Trophoblast cell (in vitro differentiated cells and primary cell): Measurements from ENCODE around the gene STK16. TPM values are rescaled to one million over a fixed set of nuclear protein-coding genes. Genes with fewer than 3 reads are reported as not detected.

Source experiments
- DNase-seq, 2 donors: peaks; one replicate each; pipeline ENCODE4 v3.0.0-alpha.2; 2016
- H2AFZ ChIP-seq: 2 replicates; pipeline ENCODE4 v1.6.1; 2013; ENCODE audit warnings: low read length, moderate library complexity, mild to moderate bottlenecking; ENCODE audit not compliant: insufficient read depth, poor library complexity
- H2AK5ac ChIP-seq: 2 replicates; pipeline ENCODE4 v1.6.1; 2013; ENCODE audit warnings: mild to moderate bottlenecking, low read length
- H2BK120ac ChIP-seq: 2 replicates; pipeline ENCODE4 v1.6.1; 2013; ENCODE audit warnings: low read length, mild to moderate bottlenecking, moderate library complexity; ENCODE audit not compliant: insufficient read depth, poor library complexity
- H2BK12ac ChIP-seq: 2 replicates; pipeline ENCODE4 v1.6.1; 2013; ENCODE audit warnings: mild to moderate bottlenecking, low read length, moderate library complexity
- H2BK5ac ChIP-seq: 2 replicates; pipeline ENCODE4 v1.6.1; 2013; ENCODE audit warnings: low read length, low read depth, moderate library complexity, mild to moderate bottlenecking; ENCODE audit not compliant: poor library complexity
- H3K14ac ChIP-seq: 2 replicates; pipeline ENCODE4 v1.6.1; 2013; ENCODE audit warnings: mild to moderate bottlenecking, low read length
- H3K18ac ChIP-seq: 2 replicates; pipeline ENCODE4 v1.6.1; 2013; ENCODE audit warnings: mild to moderate bottlenecking, low read length
- H3K23ac ChIP-seq: 2 replicates; pipeline ENCODE4 v1.6.1; 2013; ENCODE audit warnings: low read length
- H3K27ac ChIP-seq: 2 replicates; pipeline ENCODE4 v1.5.1; 2013; ENCODE audit warnings: low read depth, mild to moderate bottlenecking, inconsistent platforms, low read length, moderate library complexity
- H3K27me3 ChIP-seq: 2 replicates; pipeline ENCODE4 v1.6.1; 2013; ENCODE audit warnings: inconsistent platforms, mild to moderate bottlenecking, low read length, moderate library complexity; ENCODE audit not compliant: insufficient read depth
- H3K36me3 ChIP-seq, 2 experiments: 1 replicate in 1 of 2; 2 replicates in 1 of 2; pipeline ENCODE4 v1.6.1; 2013; ENCODE audit warnings: low read length in 2 of 2, mild to moderate bottlenecking in 2 of 2, moderate library complexity in 1 of 2; ENCODE audit not compliant: insufficient read depth in 2 of 2, control insufficient read depth in 1 of 2
- H3K4ac ChIP-seq: 2 replicates; pipeline ENCODE4 v1.6.1; 2013; ENCODE audit warnings: low read depth, mild to moderate bottlenecking, low read length, moderate library complexity
- H3K4me1 ChIP-seq, 2 experiments: 1 replicate in 1 of 2; 2 replicates in 1 of 2; pipeline ENCODE4 v1.6.1; 2013; ENCODE audit warnings: low read length in 2 of 2, mild to moderate bottlenecking in 2 of 2, moderate library complexity in 1 of 2; ENCODE audit not compliant: insufficient read depth in 2 of 2, control insufficient read depth in 1 of 2
- H3K4me2 ChIP-seq: 2 replicates; pipeline ENCODE4 v1.6.1; 2013; ENCODE audit warnings: inconsistent platforms, mild to moderate bottlenecking, low read length, moderate library complexity
- H3K4me3 ChIP-seq: 2 replicates; pipeline ENCODE4 v1.5.1; 2013; ENCODE audit warnings: mild to moderate bottlenecking, low read depth, low read length, inconsistent platforms
- H3K79me1 ChIP-seq: one replicate; pipeline ENCODE4 v1.6.1; 2013; ENCODE audit warnings: low read length
- H3K79me2 ChIP-seq: 2 replicates; pipeline ENCODE4 v1.6.1; 2013; ENCODE audit warnings: low read length, mild to moderate bottlenecking; ENCODE audit not compliant: control insufficient read depth, insufficient read depth, poor library complexity
- H3K9ac ChIP-seq: 2 replicates; pipeline ENCODE4 v1.6.1; 2013; ENCODE audit warnings: mild to moderate bottlenecking, low read length
- H3K9me3 ChIP-seq: 2 replicates; pipeline ENCODE4 v1.6.1; 2013; ENCODE audit warnings: low read depth, mild to moderate bottlenecking, control low read depth, inconsistent platforms, low read length; ENCODE audit not compliant: insufficient read depth
- H4K12ac ChIP-seq: 2 replicates; pipeline ENCODE4 v1.6.1; 2013; ENCODE audit warnings: low read depth, mild to moderate bottlenecking, low read length, moderate library complexity
- H4K8ac ChIP-seq: 2 replicates; pipeline ENCODE4 v1.6.1; 2013; ENCODE audit warnings: low read depth, mild to moderate bottlenecking, low read length, moderate library complexity
- H4K91ac ChIP-seq: one replicate; pipeline ENCODE4 v1.6.1; 2013; ENCODE audit warnings: low read depth, mild to moderate bottlenecking, low read length, moderate library complexity
- WGBS: extraction: QIAGEN DNeasy Blood & Tissue Kit; methylation state at CpG from one replicate; pipeline ENCODE4 v1.1.7; 2013; ENCODE audit warnings: missing lambda C conversion rate; ENCODE audit not compliant: insufficient read length, insufficient coverage; ENCODE audit errors: extremely low coverage; 5-methylcytosine and 5-hydroxymethylcytosine counted together
- polyA plus RNA-seq: library from polyadenylated mRNA; stranded (reverse); fragments of 200-250 nt; gene quantifications from 2 replicates; pipeline ENCODE4 v1.2.3, GENCODE V29; 2013

STK16 gene, protein sequence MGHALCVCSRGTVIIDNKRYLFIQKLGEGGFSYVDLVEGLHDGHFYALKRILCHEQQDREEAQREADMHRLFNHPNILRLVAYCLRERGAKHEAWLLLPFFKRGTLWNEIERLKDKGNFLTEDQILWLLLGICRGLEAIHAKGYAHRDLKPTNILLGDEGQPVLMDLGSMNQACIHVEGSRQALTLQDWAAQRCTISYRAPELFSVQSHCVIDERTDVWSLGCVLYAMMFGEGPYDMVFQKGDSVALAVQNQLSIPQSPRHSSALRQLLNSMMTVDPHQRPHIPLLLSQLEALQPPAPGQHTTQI
- 11.7 and 13.6 TPM in 2 replicates for polyA plus RNA-seq

DNA sequence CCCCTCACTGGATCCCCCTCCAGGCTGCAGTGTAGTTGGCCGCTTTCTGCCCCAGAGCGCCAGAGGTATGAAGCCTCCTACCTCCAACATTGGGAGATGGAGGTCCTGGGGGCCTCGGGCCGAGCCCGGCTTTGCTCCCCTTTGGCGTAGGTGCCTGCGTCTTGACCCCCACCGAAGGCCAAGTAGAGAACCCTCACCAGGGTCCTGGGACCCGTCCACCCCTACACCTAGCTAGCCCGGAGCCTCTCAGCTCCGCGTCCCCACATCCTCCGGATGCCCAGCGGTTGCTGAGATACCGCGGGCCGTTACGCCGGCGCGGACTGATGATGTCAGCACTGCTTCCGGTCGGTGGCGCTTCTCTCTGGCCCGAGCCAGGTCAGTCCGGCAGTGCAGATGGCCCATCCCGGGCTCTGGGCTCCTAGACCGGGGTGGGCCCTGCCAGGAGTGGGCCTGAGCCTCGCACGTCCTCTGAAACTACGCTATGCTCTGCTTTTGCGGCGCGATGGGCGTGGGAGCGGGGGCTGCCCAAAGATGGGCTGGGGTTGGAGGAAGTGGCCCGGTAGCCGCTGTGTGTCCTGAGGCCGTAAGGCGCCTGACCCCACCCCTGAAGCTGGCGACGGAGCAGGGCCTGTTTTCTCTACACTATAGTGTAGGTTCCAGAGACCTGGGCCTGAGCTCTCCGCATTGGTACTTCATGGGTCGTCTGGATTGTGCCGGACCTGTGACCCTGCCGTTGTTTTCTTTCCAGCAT is at the start of gene STK16, which contains the start of gene GLB1L:
STK16 (plus strand) TSS at position 332 of the 751 bp plus-strand sequence. CDS start 521 bp downstream, outside the sequence.
GLB1L (minus strand) TSS at position 297 of the 751 bp plus-strand sequence. CDS start 1,871 bp downstream, outside the sequence.
- Histone ChIP-seq H4K12ac (peak within 1 kb of the TSS; percentile 82), H2BK120ac (peak within 1 kb of the TSS; percentile 50), H2AFZ (peak within 1 kb of the TSS; percentile 50), H3K27me3 (no peaks in the 10 kb centered on the region), H3K9me3 (no peaks in the 10 kb centered on the region), H3K27ac (peak within 1 kb of the TSS; percentile 42), H3K18ac (peak within 1 kb of the TSS; percentile 97), H3K4me3 (peak within 1 kb of the TSS; percentile 96), H4K91ac (peak within 1 kb of the TSS; percentile 78), H2BK12ac (no peak within 1 kb of the TSS), H3K4me1 (peaks cover 12 to 17% of the 10 kb centered on the region in 2 experiments), H3K4me2 (peak within 1 kb of the TSS; percentile 68), H3K79me2 (peaks cover 4% of the 10 kb centered on the region), H2BK5ac (peak within 1 kb of the TSS; percentile 68), H3K14ac (peak within 1 kb of the TSS; percentile 81), H3K4ac (peak within 1 kb of the TSS; percentile 81), H2AK5ac (peak within 1 kb of the TSS; percentile 67), H3K23ac (no peak within 1 kb of the TSS), H3K79me1 (peaks cover 9% of the 10 kb centered on the region), H3K36me3 (peaks cover 8 to 13% of the 10 kb centered on the region in 2 experiments), H4K8ac (peak within 1 kb of the TSS; percentile 93), H3K9ac (peak within 1 kb of the TSS; percentile 97)
- DNase-seq, result peak; percentile 95 to 97
- WGBS, result no CpG with 5 or more reads among the region's 46 CpGs

DNA sequence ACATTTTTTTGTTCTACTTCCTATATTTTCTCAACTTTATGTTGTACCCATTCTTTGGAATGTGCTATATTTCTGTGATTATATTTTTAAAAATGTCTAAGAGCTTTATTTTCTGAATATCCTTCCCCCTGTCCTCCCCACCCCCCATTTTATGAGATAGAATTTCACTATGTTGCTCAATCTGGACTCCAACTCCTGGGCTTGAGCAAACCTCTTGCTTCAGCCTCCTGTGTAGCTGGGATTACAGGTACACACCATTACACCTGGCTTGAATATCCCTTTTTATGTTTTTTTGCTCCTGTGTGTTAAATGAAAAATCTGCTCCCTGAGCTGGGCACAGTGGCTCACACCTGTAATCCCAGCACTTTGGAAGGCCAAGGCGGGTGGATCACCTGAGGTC is 47.9 kb upstream of the STK16 start:
- Histone ChIP-seq H3K27ac (no peak overlapping the region), H3K79me2 (no peaks in the 10 kb centered on the region), H3K79me1 (no peaks in the 10 kb centered on the region), H3K4me1 (no peaks in the 10 kb centered on the region), H3K36me3 (no peaks in the 10 kb centered on the region), H3K18ac (no peak overlapping the region), H2BK5ac (no peak overlapping the region), H2BK12ac (no peak overlapping the region), H2AK5ac (no peak overlapping the region), H3K4me3 (no peak overlapping the region), H3K27me3 (no peaks in the 10 kb centered on the region), H4K91ac (no peak overlapping the region), H3K4me2 (no peak overlapping the region), H3K9me3 (no peaks in the 10 kb centered on the region), H3K23ac (no peak overlapping the region), H2AFZ (no peak overlapping the region), H2BK120ac (no peak overlapping the region), H3K14ac (no peak overlapping the region), H4K12ac (no peak overlapping the region), H4K8ac (no peak overlapping the region), H3K9ac (no peak overlapping the region), H3K4ac (no peak overlapping the region)
- no CpG with 5 or more reads among the region's 1 CpG for WGBS
- DNase-seq, result no peak

DNA sequence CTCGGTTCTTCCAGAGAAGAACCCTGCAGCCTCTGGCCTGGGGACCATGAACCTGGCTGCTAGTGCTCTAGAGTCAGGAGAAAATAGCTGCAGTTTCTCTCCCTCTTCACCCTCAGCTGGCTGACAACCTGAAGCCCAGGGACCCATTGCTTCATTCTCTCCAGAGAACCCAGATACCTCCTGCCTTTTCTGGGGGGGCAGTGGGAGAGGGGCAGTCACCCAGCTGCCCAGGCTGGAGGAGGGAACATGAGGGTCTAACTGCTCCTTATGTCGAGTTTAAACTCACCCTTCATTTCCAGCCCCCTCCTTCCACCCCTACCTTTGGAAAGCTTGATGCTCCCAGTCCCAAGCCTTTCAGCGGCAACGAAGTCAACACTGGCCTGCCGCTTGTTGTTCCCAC is 46.3 kb upstream of the STK16 start:
- H3K27ac ChIP-seq, result no peak overlapping the region
- no peak overlapping the region for H4K8ac ChIP-seq
- no peak overlapping the region for H3K14ac ChIP-seq
- WGBS, result no CpG with 5 or more reads among the region's 5 CpGs
- H4K91ac ChIP-seq, result no peak overlapping the region
- no peak overlapping the region for H3K4ac ChIP-seq
- no peak overlapping the region for H2BK12ac ChIP-seq
- no peak overlapping the region for H3K4me3 ChIP-seq
- no peak for DNase-seq
- no peaks in the 10 kb centered on the region for H3K79me1 ChIP-seq
- H2AFZ ChIP-seq, result no peak overlapping the region
- no peak overlapping the region for H3K9ac ChIP-seq
- H3K36me3 ChIP-seq, result no peaks in the 10 kb centered on the region
- H3K27me3 ChIP-seq, result no peaks in the 10 kb centered on the region
- H3K4me2 ChIP-seq, result no peak overlapping the region
- no peak overlapping the region for H2BK120ac ChIP-seq
- H3K23ac ChIP-seq, result no peak overlapping the region
- H4K12ac ChIP-seq, result no peak overlapping the region
- H3K9me3 ChIP-seq, result no peaks in the 10 kb centered on the region
- no peaks in the 10 kb centered on the region for H3K4me1 ChIP-seq
- H3K18ac ChIP-seq, result no peak overlapping the region
- H3K79me2 ChIP-seq, result no peaks in the 10 kb centered on the region
- H2AK5ac ChIP-seq, result no peak overlapping the region
- H2BK5ac ChIP-seq, result no peak overlapping the region

DNA sequence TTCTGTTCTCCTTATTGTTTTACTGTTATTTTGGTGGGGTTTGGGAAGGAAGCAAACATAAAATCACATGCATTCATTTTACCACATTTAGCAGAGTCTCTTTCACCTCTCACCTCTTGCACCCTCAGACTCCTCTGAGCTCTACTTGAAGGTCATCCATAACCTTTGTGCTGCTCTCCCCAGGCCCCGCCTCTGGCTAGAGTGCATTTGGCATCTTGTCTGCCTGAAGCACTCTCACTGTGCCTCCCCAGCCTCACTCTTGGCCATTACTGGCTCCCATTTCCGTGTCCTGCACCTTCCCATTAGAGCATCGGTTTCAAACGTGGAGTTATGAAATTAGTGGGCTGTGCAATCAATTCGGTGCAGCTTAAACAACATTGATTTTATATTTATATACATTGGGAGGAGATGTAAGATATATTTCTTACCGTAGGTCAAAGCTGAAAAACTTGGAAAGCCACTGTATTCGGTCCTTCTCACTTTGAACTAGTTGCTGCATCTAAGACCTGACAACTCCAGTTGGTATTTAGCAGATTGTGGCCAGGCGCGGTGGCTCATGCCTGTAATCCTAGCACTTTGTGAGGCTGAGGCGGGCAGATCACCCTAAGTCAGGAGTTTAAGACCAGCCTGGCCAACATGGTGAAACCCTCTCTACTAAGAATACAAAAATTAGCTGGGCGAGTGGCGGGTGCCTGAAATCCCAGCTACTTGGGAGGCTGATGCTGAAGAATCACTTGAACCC is 45.6 kb upstream of the STK16 start:
- Histone ChIP-seq H3K4ac (no peak overlapping the region), H3K9ac (no peak overlapping the region), H2BK12ac (no peak overlapping the region), H4K12ac (no peak overlapping the region), H2AFZ (no peak overlapping the region), H3K9me3 (no peaks in the 10 kb centered on the region), H3K18ac (no peak overlapping the region), H3K4me1 (no peaks in the 10 kb centered on the region), H2BK5ac (no peak overlapping the region), H3K14ac (no peak overlapping the region), H3K79me1 (no peaks in the 10 kb centered on the region), H3K27me3 (no peaks in the 10 kb centered on the region), H3K4me3 (no peak overlapping the region), H2AK5ac (no peak overlapping the region), H3K4me2 (no peak overlapping the region), H3K23ac (no peak overlapping the region), H3K27ac (no peak overlapping the region), H3K36me3 (no peaks in the 10 kb centered on the region), H4K91ac (no peak overlapping the region), H3K79me2 (no peaks in the 10 kb centered on the region), H2BK120ac (no peak overlapping the region), H4K8ac (no peak overlapping the region)
- DNase-seq, result no peak
- no CpG with 5 or more reads among the region's 12 CpGs for WGBS
